H1 (cell line): ENCODE measurements around the gene CCR3. TPM values are rescaled to one million over a fixed set of nuclear protein-coding genes. Genes with fewer than 3 reads are reported as not detected.

Experiments
- CTCF ChIA-PET: fragments of 300-600 bp; sonication (Branson Sonifier 250); formaldehyde crosslinking; loops from one replicate; lab custom pipeline; 2021; ENCODE audit not compliant: partially characterized antibody; lab: Charles Lee
- POLR2A ChIA-PET: fragments of 300-600 bp; sonication (Branson Sonifier 250); formaldehyde crosslinking; loops from one replicate; lab custom pipeline; 2021; ENCODE audit warnings: inconsistent platforms; ENCODE audit not compliant: partially characterized antibody; lab: Charles Lee
- DNase-seq, 2 experiments: peaks; one replicate each; pipeline versions ENCODE4 v3.0.0 to v3.0.0-alpha.2; 2010 to 2022; ENCODE audit warnings: low spot score in 2 of 2, low read depth in 1 of 2, mixed read lengths in 1 of 2
- FAIRE-seq: peaks from 2 replicates; lab custom pipeline; 2011; peaks lifted over from hg19 to GRCh38; lab: Jason Lieb, UNC
- H2AFZ ChIP-seq: 2 replicates; pipeline ENCODE4 v1.8.1; 2012; ENCODE audit warnings: low read length, inconsistent platforms
- H2AK5ac ChIP-seq: 2 replicates; pipeline ENCODE4 v1.6.1; 2013; ENCODE audit warnings: low read depth, low read length
- H2BK120ac ChIP-seq: replicated peaks from 2 replicates; pipeline ENCODE3; 2013; ENCODE audit warnings: low read depth, low read length, inconsistent platforms
- H2BK12ac ChIP-seq: 2 replicates; pipeline ENCODE4 v1.6.1; 2013; ENCODE audit warnings: low read depth, low read length
- H2BK15ac ChIP-seq: 2 replicates; pipeline ENCODE4 v1.6.1; 2013; ENCODE audit warnings: low read length
- H2BK20ac ChIP-seq: 2 replicates; pipeline ENCODE4 v1.6.1; 2013; ENCODE audit warnings: low read length
- H2BK5ac ChIP-seq: 2 replicates; pipeline ENCODE4 v1.6.1; 2013; ENCODE audit warnings: low read depth, low read length
- H3K14ac ChIP-seq: 2 replicates; pipeline ENCODE4 v1.6.1; 2013; ENCODE audit warnings: inconsistent platforms; ENCODE audit not compliant: insufficient read length
- H3K18ac ChIP-seq: 2 replicates; pipeline ENCODE4 v1.6.1; 2013; ENCODE audit warnings: low read length; ENCODE audit errors: extremely low read depth
- H3K23ac ChIP-seq: 2 replicates; pipeline ENCODE4 v1.6.1; 2013; ENCODE audit warnings: inconsistent platforms; ENCODE audit not compliant: insufficient read length
- H3K23me2 ChIP-seq: 2 replicates; pipeline ENCODE4 v1.6.1; 2013; ENCODE audit warnings: low read depth, low read length
- H3K27ac ChIP-seq: 2 replicates; pipeline ENCODE4 v1.6.1; 2011; ENCODE audit warnings: low read depth, low read length, inconsistent platforms
- H3K27me3 ChIP-seq, 4 experiments: replicated peaks in 1 of 4; 1 replicate in 1 of 4; 2 replicates in 3 of 4; pipeline versions ENCODE4 v1.6.1 to v1.8.1; 2011 to 2013; ENCODE audit warnings: low read length in 3 of 4, mild to moderate bottlenecking in 3 of 4, inconsistent platforms in 2 of 4, mixed read lengths in 2 of 4, moderate library complexity in 1 of 4; ENCODE audit not compliant: control insufficient read depth in 3 of 4, insufficient read depth in 3 of 4; ENCODE audit errors: extremely low read depth in 1 of 4
- H3K36me3 ChIP-seq, 4 experiments: 2 replicates each; pipeline versions ENCODE4 v1.6.1 to v1.8.1; 2011 to 2013; ENCODE audit warnings: mild to moderate bottlenecking in 4 of 4, low read length in 3 of 4, moderate library complexity in 2 of 4, control low read depth in 1 of 4, inconsistent platforms in 1 of 4; ENCODE audit not compliant: insufficient read depth in 4 of 4, control insufficient read depth in 2 of 4
- H3K4ac ChIP-seq: replicated peaks from 2 replicates; pipeline ENCODE3; 2013; ENCODE audit warnings: low read length, low read depth, mixed read lengths, inconsistent platforms; ENCODE audit not compliant: insufficient read length
- H3K4me1 ChIP-seq, 4 experiments: replicated peaks in 1 of 4; 1 replicate in 1 of 4; 2 replicates in 3 of 4; pipeline versions ENCODE4 v1.6.1 to v1.8.1; 2011 to 2013; ENCODE audit warnings: low read length in 3 of 4, inconsistent platforms in 2 of 4, mixed read lengths in 1 of 4; ENCODE audit not compliant: insufficient read depth in 4 of 4, control insufficient read depth in 3 of 4
- H3K4me2 ChIP-seq, 2 experiments: 2 replicates each; pipeline versions ENCODE4 v1.6.1 to v1.8.1; 2011 to 2013; ENCODE audit warnings: low read depth in 2 of 2, low read length in 2 of 2, control low read depth in 1 of 2, inconsistent platforms in 1 of 2, mild to moderate bottlenecking in 1 of 2; ENCODE audit not compliant: insufficient read depth in 1 of 2
- H3K4me3 ChIP-seq, 4 experiments: fragments of 200-600, 300-600 bp in 1 of 4; sonication (generic), shearing (Covaris generic), sonication (Bioruptor Twin) in 1 of 4; 2 replicates each; pipeline versions ENCODE4 v1.5.1 to v1.8.1; 2011 to 2016; ENCODE audit warnings: low read length in 4 of 4, low read depth in 3 of 4, control low read depth in 2 of 4, inconsistent platforms in 2 of 4, mild to moderate bottlenecking in 2 of 4, mixed read lengths in 1 of 4, moderate library complexity in 1 of 4; ENCODE audit not compliant: insufficient read depth in 2 of 4; ENCODE audit errors: extremely low read depth in 1 of 4
- H3K56ac ChIP-seq: replicated peaks from 2 replicates; pipeline ENCODE3; 2013; ENCODE audit warnings: low read depth, mild to moderate bottlenecking, mixed read lengths, low read length, inconsistent platforms; ENCODE audit not compliant: insufficient read length
- H3K79me1 ChIP-seq: 2 replicates; pipeline ENCODE4 v1.6.1; 2013; ENCODE audit warnings: low read depth, low read length, control low read depth
- H3K79me2 ChIP-seq, 2 experiments: 2 replicates each; pipeline versions ENCODE4 v1.6.1 to v1.8.1; 2012 to 2013; ENCODE audit warnings: low read length in 2 of 2, mild to moderate bottlenecking in 2 of 2, inconsistent platforms in 1 of 2; ENCODE audit not compliant: insufficient read depth in 2 of 2, control insufficient read depth in 1 of 2
- H3K9ac ChIP-seq, 4 experiments: replicated peaks in 1 of 4; 1 replicate in 1 of 4; 2 replicates in 3 of 4; pipeline versions ENCODE4 v1.6.1 to v1.8.1; 2011 to 2013; ENCODE audit warnings: low read depth in 3 of 4, low read length in 3 of 4, control low read depth in 2 of 4, mild to moderate bottlenecking in 2 of 4, moderate library complexity in 2 of 4, inconsistent platforms in 1 of 4; ENCODE audit errors: extremely low read depth in 1 of 4
- H3K9me3 ChIP-seq, 2 experiments: 2 replicates each; pipeline versions ENCODE4 v1.6.1 to v1.8.1; 2012 to 2013; ENCODE audit warnings: mild to moderate bottlenecking in 2 of 2, moderate library complexity in 2 of 2, control low read depth in 1 of 2, inconsistent platforms in 1 of 2, low read depth in 1 of 2, low read length in 1 of 2, mixed read lengths in 1 of 2; ENCODE audit not compliant: insufficient read depth in 2 of 2
- H4K20me1 ChIP-seq, 2 experiments: replicated peaks in 1 of 2; 2 replicates each; pipeline versions ENCODE3 to v1.8.1; 2011 to 2013; ENCODE audit warnings: inconsistent platforms in 2 of 2, low read length in 2 of 2, mild to moderate bottlenecking in 1 of 2; ENCODE audit not compliant: insufficient read depth in 2 of 2, control insufficient read depth in 1 of 2
- H4K5ac ChIP-seq: 2 replicates; pipeline ENCODE4 v1.6.1; 2013; ENCODE audit warnings: low read length, low read depth, mixed read lengths, inconsistent platforms; ENCODE audit not compliant: insufficient read length
- H4K8ac ChIP-seq: 2 replicates; pipeline ENCODE4 v1.8.0; 2013; ENCODE audit warnings: mild to moderate bottlenecking, moderate library complexity, low read length, inconsistent platforms; ENCODE audit not compliant: insufficient read depth; ENCODE audit errors: extremely low read depth
- H4K91ac ChIP-seq: replicated peaks from 2 replicates; pipeline ENCODE3; 2013; ENCODE audit warnings: low read length, mixed read lengths, inconsistent platforms; ENCODE audit not compliant: insufficient read length
- CBX8 ChIP-seq: fragments of 300-800, 300-1000 bp; sonication (generic); IDR thresholded peaks from 2 replicates; pipeline ENCODE4 v1.7.1; 2016; ENCODE audit warnings: low read depth, low read length, borderline replicate concordance
- CTBP2 ChIP-seq: IDR thresholded peaks from 2 replicates; pipeline ENCODE4 v1.7.0; 2011; ENCODE audit warnings: borderline replicate concordance, mild to moderate bottlenecking, moderate library complexity, mixed read lengths, low read length; ENCODE audit not compliant: insufficient read depth, insufficient read length
- GABPA ChIP-seq: IDR thresholded peaks from 2 replicates; pipeline ENCODE4 v1.6.1; 2011; ENCODE audit warnings: mild to moderate bottlenecking, low read length, moderate library complexity, borderline replicate concordance; ENCODE audit not compliant: insufficient read depth
- HDAC2 ChIP-seq, 2 experiments: fragments of 300-600 bp in 1 of 2; sonication (generic) in 1 of 2; IDR thresholded peaks; 2 replicates each; pipeline ENCODE4 v1.6.1; 2011 to 2012; ENCODE audit warnings: low read depth in 2 of 2, low read length in 2 of 2, mild to moderate bottlenecking in 2 of 2, moderate library complexity in 2 of 2, borderline replicate concordance in 1 of 2, inconsistent platforms in 1 of 2
- MAFK ChIP-seq: IDR thresholded peaks from 2 replicates; pipeline ENCODE4 v1.6.1; 2012; ENCODE audit warnings: low read depth, mild to moderate bottlenecking, improper control_type of control experiment, low read length
- SUZ12 ChIP-seq: fragments of 200-600 bp; sonication (generic); IDR thresholded peaks from 2 replicates; pipeline ENCODE4 v1.6.1; 2012; ENCODE audit warnings: mild to moderate bottlenecking, inconsistent platforms, low read length, moderate library complexity, mixed read lengths
- TCF12 ChIP-seq: IDR thresholded peaks from 2 replicates; pipeline ENCODE4 v1.6.1; 2011; ENCODE audit warnings: low read depth, mild to moderate bottlenecking, low read length
- WGBS, 2 experiments: shearing (Covaris generic) in 1 of 2; methylation state at CpG; one replicate each; pipeline versions ENCODE4 v1.1.6 to v1.1.7; 2013 to 2015; ENCODE audit warnings: low lambda C conversion rate in 2 of 2, mixed read lengths in 2 of 2, inconsistent platforms in 1 of 2, low coverage in 1 of 2, missing lambda C conversion rate in 1 of 2; ENCODE audit not compliant: insufficient replicate concordance in 2 of 2, insufficient coverage in 1 of 2, insufficient read length in 1 of 2; ENCODE audit errors: extremely low coverage in 1 of 2, missing lambda C conversion rate in 1 of 2; 5-methylcytosine and 5-hydroxymethylcytosine counted together
- polyA plus RNA-seq, 7 experiments: library from polyadenylated mRNA; depleted of rRNA in 3 of 7; stranded (reverse) in 5 of 7; unstranded in 2 of 7; fragments of >200 nt in 5 of 7; fragments of 200-250 nt in 2 of 7; gene quantifications; 1 replicate in 5 of 7; 2 replicates in 1 of 7; 4 replicates in 1 of 7; pipeline versions ENCODE4 v1.2.1 to v1.2.3, GENCODE V29; 2011 to 2013; ENCODE audit warnings: missing spikeins in 2 of 7, mixed read lengths in 2 of 7
- total RNA-seq: library from RNA; stranded (reverse); fragmentation: NEBNext Ultra II Directional; extraction: Animal tissue kit (Norgen Biotek cat#: 25700); gene quantifications from 2 replicates; pipeline ENCODE4 v1.2.1, GENCODE V29; 2021
- TF ChIP-seq, protein P1 (sequence below): IDR thresholded peaks from 2 replicates; pipeline ENCODE4 v1.6.1; 2012; ENCODE audit warnings: low read length, inconsistent platforms
- TF ChIP-seq, protein P2 (sequence below): IDR thresholded peaks from 2 replicates; pipeline ENCODE4 v1.6.1; 2012; ENCODE audit warnings: inconsistent platforms

CCR3 gene
- total and polyA plus RNA-seq, 2 of the 8 experiments (the other 6 are each of a cell fraction or from before 2014, with no cell fraction given): not detected

DNA sequence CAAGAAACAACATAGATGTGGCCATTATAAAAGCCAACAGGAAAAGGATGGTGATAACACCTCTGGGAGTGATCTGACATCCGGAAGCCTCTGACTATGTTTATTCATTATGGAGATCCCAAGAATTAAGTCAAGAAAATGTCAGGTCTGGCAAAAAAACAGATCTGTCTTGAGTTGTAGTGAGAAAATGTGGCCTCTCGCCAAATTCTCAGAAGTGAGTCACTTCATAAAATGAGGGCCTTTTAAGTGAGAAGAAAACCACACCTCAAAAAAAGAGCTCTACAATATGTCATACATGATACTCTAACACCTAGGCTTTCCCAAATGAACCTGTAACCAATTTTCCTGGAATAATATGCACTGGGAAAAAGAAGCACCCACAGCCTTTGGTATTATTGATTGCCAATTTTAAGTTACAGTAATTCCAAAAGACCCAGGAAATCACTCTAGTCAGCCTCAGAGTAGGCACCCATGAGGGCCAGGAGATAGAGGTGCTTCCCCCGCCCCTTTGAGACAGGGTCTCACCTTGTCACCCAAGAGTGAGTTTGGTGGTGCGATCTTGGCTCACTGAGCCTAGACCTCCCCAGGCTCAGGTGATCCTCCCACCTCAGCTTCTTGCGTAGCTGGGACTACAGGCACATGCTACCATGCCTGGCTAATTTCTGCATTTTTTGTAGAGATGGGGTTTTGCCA lies 38.0 kb downstream of the CCR3 start:
- Histone ChIP-seq H3K23me2 (no peaks in the 10 kb centered on the region), H4K91ac (no peak overlapping the region), H3K9ac (no peak overlapping the region), H2AK5ac (no peak overlapping the region), H3K27ac (no peak overlapping the region), H2BK20ac (no peak overlapping the region), H3K9me3 (peaks cover 9 to 12% of the 10 kb centered on the region in 2 experiments), H3K4me3 (no peak overlapping the region), H3K18ac (no peak overlapping the region), H3K4me1 (no peaks in the 10 kb centered on the region), H3K23ac (no peak overlapping the region), H4K8ac (no peak overlapping the region), H3K4me2 (no peak overlapping the region), H3K56ac (no peak overlapping the region), H2BK12ac (no peak overlapping the region), H2BK15ac (no peak overlapping the region), H2AFZ (no peak overlapping the region), H3K4ac (no peak overlapping the region), H4K5ac (no peak overlapping the region), H2BK120ac (no peak overlapping the region), H4K20me1 (no peaks in the 10 kb centered on the region), H3K14ac (no peak overlapping the region), H3K79me1 (no peaks in the 10 kb centered on the region), H3K27me3 (no peaks in the 10 kb centered on the region), H3K79me2 (no peaks in the 10 kb centered on the region), H3K36me3 (no peaks in the 10 kb centered on the region; a peak in 1 of 8 replicates), H2BK5ac (no peak overlapping the region)
- ChIA-PET POLR2A (no interaction called here), CTCF (no interaction called here)
- 84% methylated on average over 5 of the region's 5 CpGs; no CpG with 5 or more reads in 1 of the 2 experiments for WGBS, 2 experiments
- DNase-seq: no peak
- FAIRE-seq: no peak
- TF ChIP-seq CTBP2: no peak
- no peak for TF ChIP-seq TCF12
- no peak for TF ChIP-seq MAFK
- TF ChIP-seq CBX8: no peak
- TF ChIP-seq HDAC2 (IDR thresholded peaks at IDR 0.05; ENCODE audit: borderline replicate concordance in 1 of 2, low read depth in 2 of 2, low read length in 2 of 2): no peak
- TF ChIP-seq GABPA: no peak
- TF ChIP-seq, protein P1, sequence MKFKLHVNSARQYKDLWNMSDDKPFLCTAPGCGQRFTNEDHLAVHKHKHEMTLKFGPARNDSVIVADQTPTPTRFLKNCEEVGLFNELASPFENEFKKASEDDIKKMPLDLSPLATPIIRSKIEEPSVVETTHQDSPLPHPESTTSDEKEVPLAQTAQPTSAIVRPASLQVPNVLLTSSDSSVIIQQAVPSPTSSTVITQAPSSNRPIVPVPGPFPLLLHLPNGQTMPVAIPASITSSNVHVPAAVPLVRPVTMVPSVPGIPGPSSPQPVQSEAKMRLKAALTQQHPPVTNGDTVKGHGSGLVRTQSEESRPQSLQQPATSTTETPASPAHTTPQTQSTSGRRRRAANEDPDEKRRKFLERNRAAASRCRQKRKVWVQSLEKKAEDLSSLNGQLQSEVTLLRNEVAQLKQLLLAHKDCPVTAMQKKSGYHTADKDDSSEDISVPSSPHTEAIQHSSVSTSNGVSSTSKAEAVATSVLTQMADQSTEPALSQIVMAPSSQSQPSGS: no peak
- TF ChIP-seq, protein P2, sequence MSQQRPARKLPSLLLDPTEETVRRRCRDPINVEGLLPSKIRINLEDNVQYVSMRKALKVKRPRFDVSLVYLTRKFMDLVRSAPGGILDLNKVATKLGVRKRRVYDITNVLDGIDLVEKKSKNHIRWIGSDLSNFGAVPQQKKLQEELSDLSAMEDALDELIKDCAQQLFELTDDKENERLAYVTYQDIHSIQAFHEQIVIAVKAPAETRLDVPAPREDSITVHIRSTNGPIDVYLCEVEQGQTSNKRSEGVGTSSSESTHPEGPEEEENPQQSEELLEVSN: no peak
- TF ChIP-seq SUZ12: no peak
